Inflammatory macrophage treated with lipopolysaccharide for 4 hours (primary cell): ENCODE results near the gene SLC9A1.
"Not testable (repeated sequence)": the region's sequence is repeated elsewhere in the genome, so short reads cannot be mapped to it uniquely, and the experiment has no call there.

Experiments
- DNase-seq: peaks from one replicate; pipeline ENCODE4 v3.0.0-alpha.2; 2020

The SLC9A1 gene

GRCh38 chr1:27154991-27155781, at the start of gene SLC9A1:
TSS of gene SLC9A1 (minus strand) at chr1:27155125. CDS start at chr1:27154334, 791 bp downstream.
- peak; percentile 97 for DNase-seq

- no peak for DNase-seq
Measured at GRCh38 chr1:27203946-27204345, 49.0 kb upstream of the SLC9A1 start.

- DNase-seq: no peak
Measured at GRCh38 chr1:27201295-27201694, 46.4 kb upstream of the SLC9A1 start.

DNA sequence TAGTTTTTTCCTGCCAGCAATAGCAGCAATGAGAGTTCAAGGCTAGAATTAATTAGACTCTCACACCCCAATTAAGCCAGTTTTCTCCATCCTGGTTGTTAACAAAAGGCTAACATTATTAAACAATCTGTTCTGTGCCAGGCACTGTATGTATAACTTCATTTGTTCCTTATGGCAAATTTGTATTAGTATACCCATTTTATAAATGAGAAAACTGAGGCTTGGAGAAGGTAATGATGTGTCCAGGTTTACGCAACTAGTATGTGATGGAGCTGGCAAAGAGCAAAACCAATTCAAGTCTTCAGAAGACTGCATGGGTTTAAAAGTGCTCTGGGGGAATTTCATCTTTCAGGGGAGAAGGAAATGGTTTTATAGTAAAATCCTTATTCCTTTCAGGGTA, 38.3 kb upstream of the SLC9A1 start:
- no peak for DNase-seq

DNA sequence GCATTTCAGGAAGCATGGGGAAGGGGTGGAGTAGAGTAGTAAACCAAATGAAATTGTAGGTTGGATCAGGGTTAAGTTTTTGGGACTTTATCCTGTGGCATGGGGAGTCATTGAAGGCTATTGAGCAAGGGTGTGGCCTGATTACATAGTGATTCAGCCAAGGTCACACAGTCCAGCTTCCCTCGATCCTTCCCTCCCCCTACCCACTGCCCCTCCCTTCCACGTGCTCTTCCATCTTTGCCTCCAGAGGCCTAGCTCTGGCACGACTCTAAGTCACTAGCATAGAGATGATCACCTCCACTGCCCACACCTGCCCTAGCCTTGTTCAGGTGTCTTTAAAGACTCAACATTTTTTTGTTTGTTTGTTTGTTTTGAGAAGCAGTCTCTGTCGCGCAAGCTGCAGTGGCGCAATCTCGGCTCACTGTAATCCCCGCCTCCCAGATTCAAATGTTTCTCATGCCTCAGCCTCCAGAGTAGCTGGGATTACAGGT, 37.2 kb upstream of the SLC9A1 start:
- DNase-seq: peak; percentile 73

GRCh38 chr1:27184665-27185064, 29.7 kb upstream of the SLC9A1 start:
- DNase-seq: not testable (repeated sequence)

DNA sequence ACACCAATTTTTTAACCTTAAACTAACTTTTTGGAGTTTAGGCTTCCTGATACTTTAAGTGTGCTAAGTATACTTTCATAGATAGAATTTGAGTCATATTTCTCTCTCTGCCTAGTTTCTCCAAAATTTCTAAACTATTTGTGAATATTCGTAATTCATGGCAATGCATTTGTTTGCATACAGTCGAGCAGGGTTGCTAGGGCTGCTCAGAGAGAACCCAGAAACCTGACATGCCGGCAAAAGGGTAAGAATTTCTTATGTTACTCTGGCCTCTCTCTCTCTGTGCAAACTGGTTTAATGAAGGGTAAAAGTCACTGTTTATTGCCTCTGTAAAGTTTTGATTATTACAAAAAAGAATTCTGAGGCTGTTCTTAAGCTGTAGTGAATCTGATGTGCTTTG, 25.1 kb upstream of the SLC9A1 start:
- no peak for DNase-seq

DNA sequence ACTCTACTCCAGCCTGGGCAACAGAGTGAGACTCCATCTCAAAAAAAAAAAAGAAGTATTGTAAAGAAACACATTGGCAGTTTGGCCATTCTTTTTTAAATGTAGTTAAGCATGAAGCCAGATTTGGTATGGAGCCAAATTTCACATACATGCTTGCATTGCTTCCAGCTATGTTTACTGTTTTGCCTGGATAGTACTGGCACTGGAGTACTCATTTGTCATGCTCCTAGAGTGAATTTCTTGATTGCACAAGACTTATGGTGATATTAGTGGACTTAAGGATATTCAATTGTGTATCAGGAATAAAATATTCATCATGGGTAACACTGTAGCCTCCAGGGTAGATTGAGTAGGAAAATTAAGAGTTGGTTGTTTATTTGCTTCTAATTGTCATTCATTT, 24.5 kb upstream of the SLC9A1 start:
- DNase-seq: no peak

DNA sequence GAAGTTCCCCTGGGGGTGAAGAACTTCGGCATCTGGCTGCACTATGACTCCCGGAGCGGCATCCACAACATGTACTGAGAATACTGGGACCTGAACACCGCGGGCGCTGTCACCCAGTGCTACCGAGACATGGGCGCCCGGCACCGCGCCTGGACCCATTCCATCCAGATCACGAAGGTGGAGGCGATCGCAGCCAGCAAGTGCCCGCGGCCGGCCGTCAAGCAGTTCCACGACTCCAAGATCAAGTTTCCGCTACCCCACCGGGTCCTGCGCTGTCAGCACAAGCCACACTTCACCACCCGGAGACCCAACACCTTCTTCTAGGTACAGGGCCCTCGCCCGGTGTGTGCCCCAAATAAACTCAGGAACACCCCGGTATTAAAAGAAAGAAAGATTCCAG, 22.0 kb upstream of the SLC9A1 start:
- no peak for DNase-seq

DNA sequence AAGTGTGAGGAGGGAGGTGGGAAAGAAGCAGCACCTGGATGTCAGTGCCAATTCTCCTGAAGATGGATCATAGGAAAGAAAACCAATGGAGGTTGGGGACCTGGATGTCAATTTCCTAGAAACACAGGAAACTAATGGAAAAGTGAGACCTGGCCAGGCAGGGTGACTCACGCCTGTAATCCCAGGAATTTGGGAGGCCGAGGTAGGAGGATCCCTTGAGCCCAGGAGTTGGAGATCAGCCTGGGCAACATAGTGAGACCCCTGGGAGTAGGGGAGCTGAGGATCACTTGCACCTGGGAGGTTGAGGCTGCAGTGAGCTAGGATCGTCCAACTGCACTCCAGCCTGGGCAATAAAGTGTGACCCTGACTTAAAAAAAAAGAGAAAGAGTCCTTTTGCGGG, 21.4 kb upstream of the SLC9A1 start:
- DNase-seq: no peak

GRCh38 chr1:27172992-27173391, 18.1 kb upstream of the SLC9A1 start:
- DNase-seq: not testable (repeated sequence)

DNA sequence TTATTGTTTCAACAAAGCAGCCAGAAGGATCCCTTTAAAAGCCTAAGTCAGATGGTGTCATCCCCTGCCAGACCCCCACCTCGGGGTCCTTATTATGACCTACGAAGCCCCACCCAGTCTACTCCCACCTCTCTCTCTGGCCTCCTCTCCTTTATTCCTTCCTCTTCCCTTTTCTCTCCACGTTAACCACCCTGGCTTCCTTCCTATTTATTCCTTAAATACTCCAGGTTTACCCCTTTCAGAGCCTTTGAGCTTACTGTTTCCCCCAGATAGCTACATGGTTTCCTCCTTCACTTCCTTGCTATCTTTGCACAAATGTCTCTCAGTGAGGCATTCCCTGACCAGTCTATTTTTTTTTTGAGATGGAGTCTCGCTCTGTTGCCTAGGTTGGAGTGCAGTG, 12.0 kb upstream of the SLC9A1 start:
- DNase-seq: no peak

DNA sequence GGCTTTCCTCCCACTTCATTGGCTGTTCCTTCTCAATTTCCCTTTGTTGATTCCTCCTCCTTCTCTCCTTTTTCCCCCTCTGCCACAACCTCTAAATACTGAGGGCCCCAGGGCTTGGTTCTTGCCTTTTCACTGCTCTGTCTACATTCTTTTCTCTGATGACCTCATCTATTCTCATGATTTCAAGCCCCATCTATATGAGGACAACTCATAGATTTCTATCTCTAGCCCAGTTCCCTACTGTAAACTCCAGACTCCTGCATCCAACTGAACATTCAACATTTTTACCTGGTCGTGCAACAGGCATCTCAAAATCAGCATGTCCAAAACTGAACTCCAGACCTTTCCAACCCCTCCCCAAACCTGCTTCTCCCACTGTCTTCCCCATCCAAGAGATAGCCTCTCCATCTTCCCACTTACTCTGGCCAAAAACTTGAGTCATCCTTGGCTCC, 11.5 kb upstream of the SLC9A1 start:
- no peak for DNase-seq

- no peak for DNase-seq
Measured at GRCh38 chr1:27163093-27163492, 8.2 kb upstream of the SLC9A1 start.

GRCh38 chr1:27162090-27162489, 7.2 kb upstream of the SLC9A1 start:
- no peak for DNase-seq

DNA sequence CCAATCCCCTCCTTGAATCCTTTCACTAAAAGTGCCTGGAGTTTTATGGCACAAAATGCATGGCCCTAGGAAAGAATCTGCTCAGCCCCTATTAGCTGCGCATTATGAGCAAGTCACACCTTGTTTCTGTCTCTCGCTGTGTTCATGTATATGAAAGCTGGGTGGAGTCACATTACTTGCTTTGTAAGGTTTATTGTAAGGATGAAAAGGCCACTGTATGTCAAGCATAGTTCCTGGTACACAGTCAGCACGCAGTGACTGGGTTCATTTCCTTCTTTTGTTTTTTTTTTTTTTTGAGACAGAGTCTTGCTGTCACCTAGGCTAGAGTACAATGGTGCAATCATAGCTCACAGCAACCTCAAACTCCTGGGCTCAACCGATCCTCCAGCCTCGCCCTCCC, 6.7 kb upstream of the SLC9A1 start:
- peak; percentile 74 for DNase-seq

DNA sequence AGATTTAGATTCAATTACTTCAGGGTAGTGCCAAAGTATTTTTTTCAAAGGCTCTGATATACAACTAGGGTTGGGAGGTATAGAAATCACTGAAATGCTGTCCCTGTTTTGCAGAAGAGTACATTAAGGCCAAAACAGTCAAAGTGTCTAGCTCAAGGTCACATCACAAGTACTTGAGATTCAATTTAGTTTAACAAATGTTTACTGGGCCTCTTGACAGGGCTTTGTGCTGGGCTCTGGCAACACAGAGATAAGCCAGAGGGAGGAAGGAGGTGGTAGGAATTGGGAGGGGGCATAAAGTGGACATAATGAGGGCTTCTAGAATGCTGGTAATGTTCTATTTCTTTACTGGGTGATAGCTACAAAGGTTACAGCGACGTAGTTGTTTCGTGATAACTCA, 2.3 kb upstream of the SLC9A1 start:
- DNase-seq: no peak

DNA sequence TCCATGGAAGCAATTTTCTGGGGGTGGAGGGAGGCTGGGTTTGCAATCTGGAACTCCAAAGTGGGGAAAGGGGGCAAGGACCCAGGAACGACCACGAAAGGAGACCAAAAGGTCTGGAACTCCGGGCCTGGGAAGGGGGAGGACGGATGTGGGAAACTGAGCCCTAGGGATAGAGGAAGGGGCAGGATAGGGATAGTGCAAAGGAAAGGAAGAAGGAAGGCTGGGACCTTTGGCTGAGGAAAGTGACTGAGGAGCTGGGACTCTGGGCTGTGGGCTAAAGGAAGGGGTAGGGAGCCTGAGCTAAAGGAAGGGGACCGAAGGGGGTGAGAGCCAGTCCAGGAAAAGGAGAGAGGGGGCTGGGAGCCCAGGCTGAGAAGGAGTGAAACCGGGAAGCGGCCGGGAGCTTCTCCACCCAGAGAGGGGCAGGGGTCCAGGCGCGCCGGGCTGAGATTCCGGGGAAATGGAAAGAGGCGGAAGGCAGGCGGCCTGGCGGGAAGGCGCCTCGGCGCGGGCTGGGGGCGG, 395 bp downstream of the SLC9A1 start:
- DNase-seq: no peak

- DNase-seq: no peak
Measured at GRCh38 chr1:27153927-27154358, 982 bp downstream of the SLC9A1 start.

GRCh38 chr1:27153549-27153886, 1.4 kb downstream of the SLC9A1 start:
- no peak for DNase-seq

DNA sequence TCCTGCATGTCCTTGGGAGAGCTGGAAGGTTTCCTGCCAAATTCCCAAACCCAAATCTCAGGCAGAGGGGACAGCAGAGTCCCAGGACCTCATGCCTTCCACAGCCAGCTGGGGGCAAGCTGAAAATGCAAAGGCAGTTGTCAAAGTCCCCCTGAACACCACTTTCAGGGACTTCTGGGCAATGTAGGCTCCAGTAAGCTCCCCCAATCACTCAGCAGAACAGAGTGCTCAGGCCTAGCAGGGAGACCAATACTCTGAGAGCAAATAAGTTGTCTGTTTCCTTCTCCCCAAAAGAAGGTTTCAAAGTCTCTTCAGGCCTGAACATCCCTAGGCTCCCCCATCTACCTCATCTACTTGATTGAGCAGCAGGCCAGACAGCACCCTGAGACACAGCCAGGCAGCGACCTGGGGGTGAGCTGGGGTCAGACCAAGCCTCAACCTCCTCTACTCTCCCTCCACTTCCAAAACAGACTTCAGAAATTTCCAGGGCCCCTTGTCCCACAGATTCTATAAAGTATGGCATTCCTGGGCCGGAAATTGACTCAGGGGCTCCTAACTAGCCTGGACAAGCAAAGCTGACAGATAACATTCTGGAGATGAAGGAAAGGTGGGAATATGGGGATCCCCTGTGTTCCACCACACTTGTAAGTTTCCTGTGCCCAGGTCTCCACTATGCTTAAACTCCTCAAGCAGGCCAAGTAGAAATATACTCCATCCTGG, 1.9 kb downstream of the SLC9A1 start:
- no peak for DNase-seq

GRCh38 chr1:27152004-27152828, 2.7 kb downstream of the SLC9A1 start:
- DNase-seq: no peak

DNA sequence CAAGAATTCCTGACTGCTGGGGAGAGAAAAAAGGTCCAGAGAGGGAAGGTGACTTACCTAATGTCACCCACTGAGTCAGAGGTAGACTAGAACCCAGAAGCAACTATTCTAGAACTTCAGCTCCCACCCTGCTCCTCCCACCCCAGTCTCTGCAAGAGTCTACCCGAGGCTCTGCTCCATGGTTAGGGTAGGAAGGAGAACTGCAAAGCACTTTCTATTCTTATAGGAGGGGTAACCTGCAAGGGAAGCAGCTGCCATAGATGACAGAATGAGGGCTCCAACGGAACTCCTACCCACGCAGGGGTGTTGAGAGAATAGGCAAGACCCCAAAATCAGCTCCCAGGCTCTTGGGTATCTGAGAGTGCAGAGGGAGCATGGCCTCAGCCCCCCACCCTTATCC, 4.3 kb downstream of the SLC9A1 start:
- no peak for DNase-seq
